ENCODE measurements around the gene PRKAG2.

PRKAG2 gene

DNA sequence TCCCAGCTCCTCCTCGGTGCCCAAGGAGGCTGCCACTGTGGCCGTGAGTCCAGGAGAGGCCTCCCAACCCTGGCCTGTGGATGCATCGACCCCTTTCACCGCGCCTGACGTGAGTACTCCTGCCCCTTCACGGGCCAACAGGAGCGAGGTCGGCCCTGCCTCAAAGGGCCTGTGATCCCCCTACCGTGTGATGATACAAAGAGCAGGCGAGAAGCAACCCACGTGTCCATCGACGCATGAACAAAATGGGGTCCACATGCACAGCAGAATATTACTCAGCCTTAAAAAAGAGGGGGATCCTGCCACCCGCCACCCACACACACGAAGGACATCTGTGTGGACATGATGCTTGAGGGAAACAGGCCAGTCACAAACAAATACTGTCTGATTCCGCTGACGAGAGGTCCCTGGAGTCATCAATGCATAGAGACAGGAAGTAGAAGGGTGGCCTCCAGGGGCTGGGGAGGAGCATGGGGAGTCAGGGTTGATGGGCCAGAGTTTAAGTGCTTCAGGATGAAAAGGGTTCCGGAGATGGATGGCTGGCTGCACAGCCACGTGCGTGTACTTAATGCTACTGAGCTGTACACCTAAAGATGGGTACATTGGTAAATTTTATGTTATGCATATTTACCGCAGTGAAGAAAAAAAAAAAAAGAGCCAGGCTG lies 151.9 kb downstream of the PRKAG2 start:
- no peak for DNase-seq (ENCODE audit: low spot score)

DNA sequence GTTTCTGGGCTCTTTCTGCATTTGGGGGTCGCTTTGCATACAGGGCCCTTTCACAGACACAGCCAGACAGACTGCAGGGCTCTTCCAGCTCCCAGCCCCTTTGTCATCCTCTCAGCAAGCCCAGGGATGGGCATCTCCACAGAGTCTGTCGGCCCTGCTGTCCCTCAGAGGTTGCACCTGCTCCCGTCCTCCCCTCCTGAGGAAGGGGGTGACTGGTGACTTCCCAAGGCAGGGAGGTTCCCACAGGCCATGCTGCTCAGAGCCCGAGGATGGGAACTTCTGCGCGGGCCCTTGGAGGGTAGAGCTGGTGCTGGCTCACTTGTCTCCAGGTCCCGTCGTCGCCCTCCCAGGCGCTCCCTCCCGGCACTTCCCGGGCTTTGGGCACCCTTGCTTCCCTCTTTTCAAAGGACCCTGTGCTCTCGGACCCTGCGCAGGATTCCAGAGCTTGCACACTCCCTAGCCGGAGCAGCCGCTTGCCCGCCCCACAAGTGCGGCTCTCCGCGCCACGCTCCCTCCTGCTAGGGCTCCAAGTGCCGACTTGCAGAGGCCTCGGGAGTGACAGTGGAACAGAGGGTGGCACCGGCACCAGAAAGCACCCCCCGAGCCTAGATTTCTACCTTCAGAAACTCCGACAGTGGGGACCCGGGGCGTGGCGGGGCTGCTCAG lies 152.5 kb downstream of the PRKAG2 start:
- DNase-seq (ENCODE audit: low spot score) = no peak

DNA sequence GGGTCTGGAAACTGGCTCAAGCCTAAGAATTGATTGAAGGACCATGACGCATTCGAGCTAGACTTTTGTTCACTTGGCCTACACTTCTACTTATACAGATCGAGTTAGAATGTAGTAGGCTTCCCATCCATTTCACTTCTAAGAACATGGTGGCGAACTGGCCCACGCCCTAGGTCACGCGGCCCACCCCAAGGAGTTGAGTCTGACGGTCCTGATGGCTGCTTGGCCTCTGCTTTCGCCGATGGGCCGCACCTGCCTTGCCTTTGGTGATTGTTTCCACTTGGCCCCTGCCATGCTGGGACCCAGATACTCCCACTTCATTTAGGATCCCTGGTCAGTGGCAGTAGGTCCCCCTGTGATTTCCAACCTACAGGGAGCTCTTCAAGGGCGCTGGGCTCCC lies 153.6 kb downstream of the PRKAG2 start:
- no peak for DNase-seq (ENCODE audit: low spot score)

DNA sequence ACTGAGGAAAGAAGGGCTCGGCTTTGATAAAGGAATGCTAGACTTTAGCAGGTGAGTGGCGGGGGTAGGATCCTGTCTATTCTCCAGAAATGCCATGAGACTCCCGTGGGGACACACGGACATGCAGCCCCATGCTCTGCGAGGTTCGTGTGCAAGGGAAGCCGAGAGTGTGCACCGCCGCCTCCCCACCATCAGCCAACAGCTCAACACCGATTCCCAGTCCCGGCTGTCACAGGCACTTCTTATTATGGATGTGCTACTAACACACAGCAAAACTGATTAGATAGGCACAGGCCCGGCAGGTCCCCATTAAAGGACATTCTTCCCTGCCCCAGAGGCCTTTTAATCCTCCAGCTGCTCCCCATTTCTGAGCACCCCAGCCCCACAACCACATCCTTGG lies 154.4 kb downstream of the PRKAG2 start:
- no peak for DNase-seq (ENCODE audit: low spot score)

DNA sequence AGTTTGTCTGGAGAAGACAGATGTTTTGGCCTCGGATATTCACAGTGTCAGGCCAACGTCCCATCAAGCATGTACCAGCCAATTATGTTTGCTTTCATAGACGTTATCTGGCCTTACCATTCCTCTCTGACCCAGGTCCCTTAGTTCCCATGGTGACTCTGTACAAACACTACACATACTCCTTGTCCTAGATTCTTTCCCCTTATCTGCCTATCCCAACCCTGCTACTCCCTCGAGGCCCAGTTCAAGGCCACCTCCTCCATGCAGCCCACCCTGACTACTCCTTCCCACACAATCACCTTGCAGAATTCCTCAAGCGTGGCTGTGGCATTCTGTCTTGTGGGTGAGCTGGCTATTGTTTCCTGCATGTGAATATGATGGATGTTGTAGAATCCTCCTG lies 155.2 kb downstream of the PRKAG2 start:
- DNase-seq (ENCODE audit: low spot score) = no peak

DNA sequence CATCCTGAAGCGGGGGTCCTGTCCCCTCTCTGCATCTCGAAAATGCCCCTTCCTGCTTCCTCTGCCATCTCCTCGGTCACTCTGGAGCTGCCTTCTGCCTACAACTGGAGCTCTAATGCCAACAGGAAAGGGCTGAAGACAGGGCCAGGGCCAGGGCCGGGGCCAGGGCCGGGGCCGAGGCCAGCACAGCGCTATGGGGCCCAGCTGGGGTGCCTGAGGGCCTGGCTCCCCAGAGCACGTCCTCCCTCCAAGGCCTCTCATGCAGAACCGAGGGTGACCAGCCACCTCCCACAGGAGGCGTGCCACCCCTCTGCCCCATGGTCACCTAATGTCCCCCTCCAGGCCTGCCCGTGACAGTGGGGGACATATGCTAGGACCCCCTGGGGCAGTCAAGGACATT lies 155.7 kb downstream of the PRKAG2 start:
- DNase-seq (ENCODE audit: low spot score) = no peak

DNA sequence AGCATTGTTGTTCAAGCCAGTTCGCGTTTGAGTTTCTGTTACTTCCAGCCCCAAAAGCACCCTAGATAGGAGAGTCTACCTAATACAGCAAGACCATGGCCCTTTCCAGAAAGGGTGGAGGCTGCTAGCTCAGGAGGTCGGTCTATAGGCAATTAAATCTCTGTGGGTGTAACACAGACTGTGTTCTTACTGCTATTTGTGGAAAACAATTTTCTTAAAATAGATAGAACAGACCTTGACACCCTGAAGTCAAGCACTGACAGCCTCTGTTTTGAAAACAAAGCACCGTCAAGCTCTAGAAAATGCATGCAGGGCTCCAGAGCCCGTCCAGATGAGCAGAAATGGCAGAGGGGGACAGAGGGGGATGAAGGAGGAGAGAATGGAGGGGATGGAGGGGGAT lies 156.6 kb downstream of the PRKAG2 start:
- DNase-seq (ENCODE audit: low spot score) = no peak

DNA sequence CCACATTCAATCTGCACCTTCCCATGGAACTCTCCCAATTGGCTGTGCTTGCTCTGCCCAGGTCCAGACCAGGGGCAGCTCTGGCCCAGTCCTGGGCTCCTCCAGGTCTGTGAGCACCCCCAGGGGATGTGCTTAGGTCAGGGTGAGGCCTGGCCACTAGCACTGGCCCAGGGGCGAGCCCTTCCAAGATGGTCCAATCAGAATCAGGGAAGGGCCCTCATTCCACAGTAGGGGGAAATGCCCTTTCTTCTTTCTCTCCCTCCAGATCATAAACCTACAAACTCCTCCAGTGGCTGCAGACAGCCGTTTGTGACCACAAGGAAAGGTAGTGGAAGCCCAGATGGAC lies 157.0 kb downstream of the PRKAG2 start:
- DNase-seq (ENCODE audit: low spot score) = no peak

DNA sequence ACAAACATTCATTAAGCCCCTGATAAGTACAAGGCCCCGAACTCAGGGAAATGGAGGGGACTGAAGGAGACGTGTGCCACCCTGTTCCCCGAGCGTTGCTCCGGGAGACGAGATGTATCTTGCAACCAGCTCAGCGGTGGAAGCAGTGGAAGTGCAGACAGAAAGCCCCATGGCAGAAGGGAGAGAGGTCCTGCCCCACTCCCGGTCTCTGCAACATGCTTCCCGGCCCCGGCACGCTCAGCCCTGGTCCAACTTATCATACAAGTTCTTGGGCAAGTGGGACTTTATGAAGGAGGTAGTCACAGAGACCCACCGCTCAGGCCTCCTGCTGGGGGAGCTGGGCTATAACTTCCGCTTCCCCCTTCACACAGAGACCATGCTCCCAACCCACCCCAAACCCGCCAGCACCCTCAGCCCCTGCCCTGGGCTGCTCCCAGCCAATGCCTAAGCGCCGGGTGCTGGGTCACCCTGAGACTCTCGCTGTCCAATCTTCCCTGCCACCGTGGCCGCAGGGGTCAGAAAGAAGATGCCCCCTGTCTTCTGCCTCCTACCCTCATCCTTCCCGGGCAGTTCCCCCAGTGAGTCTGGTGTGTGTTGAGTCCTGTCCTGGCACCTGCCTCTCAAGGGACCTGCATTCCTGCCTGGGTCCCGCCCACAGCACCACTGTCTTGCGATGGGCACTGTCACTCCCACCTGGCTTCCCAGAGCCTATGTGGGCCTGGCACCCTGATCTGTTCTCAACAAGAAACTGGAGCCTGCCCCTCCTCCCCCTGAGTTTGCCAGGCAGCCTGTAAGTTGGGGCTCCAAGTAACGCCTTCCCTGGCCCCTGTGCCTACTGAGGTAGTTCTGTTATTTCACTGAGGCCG lies 157.7 kb downstream of the PRKAG2 start:
- DNase-seq (ENCODE audit: low spot score) = no peak

DNA sequence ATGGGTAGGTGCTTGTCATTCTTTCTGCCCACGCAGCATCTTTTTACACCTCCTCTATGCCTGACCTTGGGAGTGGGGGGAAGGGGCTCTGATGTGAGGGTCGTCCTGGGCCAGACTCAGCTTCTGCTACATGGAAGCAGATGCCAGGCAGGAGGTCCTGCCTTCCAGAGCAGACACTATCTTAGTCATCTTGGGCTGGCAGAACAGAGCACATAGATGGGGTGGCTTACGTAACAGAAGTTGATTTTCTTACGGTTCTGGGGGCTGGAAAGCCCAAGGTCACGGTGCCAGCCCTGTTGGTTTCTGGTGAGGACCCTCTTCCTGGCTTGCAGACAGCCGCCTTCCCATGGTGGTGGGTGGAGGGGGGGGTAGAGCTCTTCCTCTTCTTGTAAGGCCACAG lies 159.0 kb downstream of the PRKAG2 start:
- DNase-seq (ENCODE audit: low spot score) = no peak

DNA sequence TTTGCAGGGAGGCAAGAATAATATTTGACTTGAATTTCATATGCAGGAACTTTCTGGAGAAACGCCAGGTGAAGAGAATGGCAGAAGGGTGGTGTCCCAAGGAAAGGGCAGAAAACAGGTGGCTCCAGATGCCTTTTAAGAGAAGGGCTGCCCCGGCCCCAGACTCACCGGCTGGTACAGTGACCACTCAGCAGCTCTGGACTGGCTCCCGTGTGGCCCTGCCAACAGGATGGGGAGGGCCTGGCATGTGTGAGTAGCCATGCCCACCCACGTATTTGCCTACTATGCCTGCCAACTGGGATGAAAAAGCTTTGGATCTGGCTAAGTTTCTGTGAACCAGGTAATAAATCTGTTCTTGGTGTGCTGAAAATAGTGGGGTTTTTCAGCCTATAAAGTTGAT lies 159.5 kb downstream of the PRKAG2 start:
- DNase-seq (ENCODE audit: low spot score) = no peak

DNA sequence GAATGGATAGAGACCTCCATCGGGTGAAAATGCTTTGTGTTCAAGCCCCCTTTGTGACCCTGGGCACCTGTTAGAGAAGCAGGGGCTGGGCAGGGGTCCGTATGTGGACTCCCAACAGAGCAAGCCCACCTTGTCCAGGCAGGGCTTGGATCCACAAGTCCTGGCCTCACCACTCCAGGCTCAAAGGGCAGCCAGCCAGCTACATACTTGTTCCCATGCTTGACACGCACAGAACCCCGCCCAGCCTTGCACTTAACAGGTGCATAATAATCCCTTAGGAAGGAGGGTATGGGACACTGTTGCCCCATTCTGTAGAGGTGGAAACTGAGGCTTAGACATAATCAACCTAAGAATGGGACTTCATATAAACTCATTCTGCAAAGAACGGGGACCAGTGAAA lies 160.6 kb downstream of the PRKAG2 start:
- DNase-seq (ENCODE audit: low spot score) = no peak

DNA sequence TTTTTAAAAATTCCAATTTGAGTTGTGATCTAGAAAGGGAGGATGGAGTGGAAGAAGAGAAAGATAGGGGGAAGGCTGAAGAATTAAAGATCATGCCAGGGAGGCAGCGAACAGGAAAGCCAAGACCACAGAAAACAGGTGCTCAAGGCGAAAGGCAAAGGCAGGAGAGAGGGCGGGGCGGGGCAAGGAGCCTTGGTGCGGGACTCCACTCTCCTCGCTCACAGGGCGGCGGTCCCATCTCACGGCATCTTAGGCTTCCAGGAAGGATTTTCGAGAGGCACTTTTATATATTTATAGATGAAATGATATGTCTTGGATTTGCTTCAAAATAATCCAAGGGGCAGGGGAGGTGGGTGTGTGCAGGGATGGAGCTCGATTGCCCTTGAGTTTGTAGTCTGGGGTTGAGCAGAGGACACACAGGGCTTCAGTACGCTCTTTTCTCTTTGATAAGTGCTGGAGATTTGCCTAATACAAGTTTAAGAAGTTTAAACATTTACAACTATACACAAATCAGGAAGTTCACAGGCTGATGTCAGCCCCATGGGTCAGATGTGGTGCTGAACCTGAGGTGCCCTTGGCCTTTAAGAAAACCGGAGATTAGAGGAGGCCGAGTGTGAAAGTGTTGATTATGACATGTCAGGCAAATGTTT lies 161.1 kb downstream of the PRKAG2 start:
- DNase-seq (ENCODE audit: low spot score) = no peak

DNA sequence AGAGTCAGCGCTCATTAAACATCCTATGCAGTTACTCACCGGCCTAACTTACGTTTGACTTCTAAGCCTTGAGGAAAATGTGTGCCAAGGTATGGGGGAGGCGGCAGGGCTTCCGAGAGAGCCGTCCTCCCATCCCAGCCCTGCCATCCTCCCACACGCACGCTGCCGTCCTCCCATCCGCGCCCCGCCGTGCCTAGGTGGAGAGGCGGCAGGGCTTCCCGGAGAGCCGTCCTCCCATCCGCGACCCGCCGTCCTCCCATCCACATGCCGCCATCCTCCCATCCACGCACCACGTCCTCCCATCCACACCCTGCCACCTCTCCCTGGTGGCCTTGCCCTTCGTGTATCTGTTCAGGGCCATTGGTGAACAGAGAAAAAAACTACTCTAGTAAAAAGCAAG lies 162.7 kb downstream of the PRKAG2 start:
- no peak for DNase-seq (ENCODE audit: low spot score)

DNA sequence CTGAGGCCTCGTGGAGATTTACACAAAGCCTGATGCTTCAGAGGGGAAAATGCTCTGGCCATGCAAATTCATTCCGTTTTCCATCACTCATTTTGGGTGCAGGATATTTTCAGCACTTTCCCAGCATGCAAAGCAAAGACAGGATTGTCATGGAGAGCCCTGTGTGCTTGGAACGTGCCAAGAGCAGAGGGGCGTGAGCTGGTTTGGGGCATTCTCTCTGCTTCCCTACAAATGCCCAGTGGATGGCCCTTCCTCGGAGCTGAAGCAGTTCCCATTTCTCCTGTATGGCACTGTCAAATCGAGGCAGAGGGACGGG lies 164.1 kb downstream of the PRKAG2 start:
- no peak for DNase-seq (ENCODE audit: low spot score)

DNA sequence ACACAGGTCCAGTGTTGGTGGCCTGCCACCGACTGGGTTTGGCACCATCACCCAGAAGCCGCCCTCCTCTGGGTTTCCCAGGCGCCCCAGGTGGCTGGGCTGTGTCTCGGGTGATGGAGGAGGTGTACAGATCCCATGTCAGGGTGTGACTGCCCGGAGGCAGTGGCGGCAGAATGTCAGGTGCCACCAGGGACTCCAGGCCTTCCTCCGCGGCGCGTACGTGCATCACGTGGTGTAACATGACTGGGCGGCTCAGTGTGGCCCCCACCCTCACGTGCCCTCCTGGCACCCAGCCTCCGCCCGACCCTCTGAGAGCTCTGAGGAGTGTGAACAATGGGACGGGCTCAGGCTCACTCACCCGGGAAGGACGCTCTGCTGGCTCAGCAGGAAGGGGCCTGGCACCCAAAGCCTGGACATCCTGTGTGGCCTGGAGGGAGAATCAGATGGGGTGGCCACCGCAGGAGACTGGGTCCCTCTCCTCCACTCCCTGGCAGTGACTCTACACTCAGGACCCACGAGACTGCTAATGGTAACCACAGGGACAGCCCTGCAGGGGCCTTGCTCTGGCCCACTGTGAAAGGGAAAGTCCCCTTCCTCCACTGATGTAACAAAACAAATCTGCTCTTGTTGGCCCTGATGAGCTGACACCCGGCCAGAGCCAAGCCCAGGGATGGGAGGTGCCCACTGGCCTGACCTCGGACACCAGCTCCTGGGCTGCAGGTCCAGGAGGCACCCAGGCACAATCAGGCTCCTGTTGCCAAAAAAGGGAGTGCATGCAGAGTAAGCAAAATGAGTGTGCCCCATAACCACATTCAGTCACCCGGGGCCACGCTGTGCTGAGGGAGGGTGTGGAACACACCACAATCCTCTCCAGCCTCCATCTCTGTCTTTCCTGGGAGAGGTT lies 164.8 kb downstream of the PRKAG2 start:
- DNase-seq (ENCODE audit: low spot score) = no peak

DNA sequence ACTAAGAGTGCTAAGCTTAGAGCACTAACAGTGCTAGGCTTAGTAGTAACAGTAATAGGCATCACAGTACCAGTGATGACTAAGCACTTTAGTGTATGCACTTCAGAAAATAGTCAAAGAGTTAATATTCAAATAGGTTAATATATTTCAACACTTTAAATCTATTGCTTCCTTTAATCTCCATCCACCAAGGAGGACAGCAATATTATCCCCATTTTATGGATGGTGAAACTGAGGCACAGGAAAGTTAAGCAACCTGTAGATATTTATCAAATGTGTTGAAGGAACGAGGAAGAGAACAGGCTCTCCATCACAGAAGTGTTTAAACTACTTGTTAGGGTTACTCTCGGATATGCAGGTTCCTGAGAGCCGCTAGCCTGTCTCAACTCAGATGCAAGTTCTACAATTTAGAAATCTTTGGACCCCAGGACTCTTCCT lies 165.5 kb downstream of the PRKAG2 start:
- DNase-seq (ENCODE audit: low spot score) = no peak

DNA sequence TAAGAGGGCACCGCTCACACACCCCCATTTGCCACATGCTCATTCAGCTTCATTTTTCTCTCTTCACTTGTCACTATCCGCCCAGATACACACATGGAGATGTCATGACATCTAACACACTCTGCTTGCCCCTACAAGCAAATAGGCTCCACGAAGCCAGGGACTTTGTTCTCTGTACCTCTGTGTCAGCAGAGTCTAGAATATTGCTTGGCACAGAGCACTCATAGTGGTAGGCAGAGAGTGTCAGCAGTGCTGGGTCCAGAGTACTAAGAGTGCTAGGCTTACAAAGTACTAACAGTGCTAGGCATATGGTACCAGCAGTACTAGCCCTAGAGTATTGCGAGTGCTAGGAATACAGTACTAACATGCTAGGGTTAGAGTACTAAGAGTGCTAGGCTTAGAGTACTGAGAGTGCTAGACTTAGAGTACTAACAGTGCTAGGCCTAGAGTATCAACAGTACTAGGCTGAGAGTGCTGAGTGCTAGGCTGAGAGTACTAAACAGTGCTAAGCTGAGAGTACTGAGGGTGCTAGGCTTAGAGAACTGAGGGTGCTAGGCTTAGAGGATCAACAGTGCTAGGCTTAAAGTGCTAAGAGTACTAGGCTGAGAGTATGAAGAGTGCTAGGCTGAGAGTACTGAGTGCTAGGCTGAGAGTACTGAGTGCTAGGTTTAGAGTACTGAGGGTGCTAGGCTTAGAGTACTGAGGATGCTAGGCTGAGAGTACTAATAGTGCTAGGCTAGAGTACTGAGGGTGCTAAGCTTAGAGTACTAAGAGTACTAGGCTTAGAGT lies 166.1 kb downstream of the PRKAG2 start:
- no peak for DNase-seq (ENCODE audit: low spot score)

DNA sequence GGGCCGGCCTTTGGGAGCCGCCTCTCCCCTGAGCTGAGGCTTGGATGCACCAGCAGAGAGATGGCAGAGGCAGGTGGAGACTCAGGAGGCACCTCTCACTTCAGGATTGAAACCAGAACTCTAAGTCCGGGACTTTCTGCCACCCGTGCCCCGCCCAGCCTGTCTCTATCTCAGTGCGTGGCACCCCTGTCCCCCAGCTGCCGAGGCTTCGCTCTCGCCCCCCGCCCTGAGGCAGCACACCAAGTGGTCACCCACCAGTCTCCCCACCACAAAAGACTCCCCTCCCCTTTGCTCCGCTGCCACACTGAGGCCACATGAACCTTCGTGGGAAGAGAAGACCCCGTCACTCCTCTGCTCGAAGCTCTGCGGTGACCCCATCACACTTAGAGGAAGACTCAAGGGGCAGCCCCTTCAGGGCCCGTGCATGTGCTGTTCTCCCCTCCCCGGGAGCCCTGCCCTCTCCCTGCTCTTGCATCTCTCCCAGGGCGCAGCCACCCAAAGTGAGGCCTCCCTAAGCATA lies 166.7 kb downstream of the PRKAG2 start:
- DNase-seq (ENCODE audit: low spot score) = no peak

DNA sequence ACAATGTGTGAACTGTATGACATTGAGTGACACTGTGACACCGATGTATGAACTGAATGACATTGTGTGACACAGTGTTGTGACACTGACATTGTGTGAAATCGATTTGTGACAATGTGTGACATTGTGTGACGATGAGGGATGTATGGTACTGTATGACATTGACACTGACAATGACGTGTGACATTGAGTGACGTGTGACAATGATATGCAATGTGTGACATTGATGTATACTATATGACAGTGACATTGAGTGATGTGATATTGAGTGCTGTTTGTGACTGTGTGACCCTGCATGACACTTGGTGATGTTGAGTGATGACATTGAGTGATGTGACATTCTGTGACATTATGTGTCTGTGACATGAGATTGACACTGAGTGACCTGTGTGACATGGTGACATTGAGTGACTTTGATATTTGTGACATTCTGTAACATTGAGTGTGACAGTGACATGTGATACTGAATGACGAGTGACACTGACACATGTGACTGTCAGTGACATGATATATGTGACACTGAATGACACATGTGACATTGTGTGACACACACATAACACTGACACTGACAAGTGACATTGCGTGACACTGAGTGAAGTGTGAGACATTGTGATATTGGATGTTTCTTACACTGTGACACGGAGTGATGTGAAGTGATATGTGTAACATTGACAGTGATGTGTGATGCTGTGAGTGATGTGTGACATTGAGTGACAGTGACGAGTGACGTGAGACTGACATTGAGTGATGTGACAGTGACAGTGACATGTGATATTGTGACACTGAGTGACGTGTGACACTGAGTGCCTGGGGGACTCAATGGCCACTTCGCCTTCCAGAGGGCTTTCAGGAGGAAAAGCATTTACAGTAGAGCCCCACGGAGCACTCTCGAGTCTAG lies 167.5 kb downstream of the PRKAG2 start:
- DNase-seq (ENCODE audit: low spot score) = no peak

All from ecto neural progenitor cell (in vitro differentiated cells).